Measurements from ENCODE around the gene BMAL1.
"Not testable (repeated sequence)": the region's sequence is repeated elsewhere in the genome, so short reads cannot be mapped to it uniquely, and the experiment has no call there.

BMAL1 gene

DNA sequence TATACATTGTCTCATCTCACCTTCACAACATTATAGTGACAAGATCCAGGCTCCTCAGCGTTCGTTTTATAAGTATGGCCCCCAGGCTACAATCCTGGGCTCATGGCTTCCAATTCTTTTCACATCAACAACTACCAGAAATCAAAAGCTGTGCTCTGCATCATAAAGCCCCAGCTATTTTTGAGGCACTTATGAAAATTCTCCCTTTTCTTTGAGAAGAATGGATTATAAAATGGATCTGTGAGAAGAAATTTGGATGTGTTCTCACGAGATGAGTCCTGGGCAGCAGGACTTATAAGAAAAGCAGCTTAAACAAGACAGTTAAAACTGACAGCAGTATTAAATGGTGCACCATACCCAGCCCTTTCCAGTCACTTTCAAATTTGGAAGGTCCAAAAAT, 105.2 kb downstream of the BMAL1 start:
- no peak for DNase-seq (ENCODE audit: low read depth in 3 of 3)

DNA sequence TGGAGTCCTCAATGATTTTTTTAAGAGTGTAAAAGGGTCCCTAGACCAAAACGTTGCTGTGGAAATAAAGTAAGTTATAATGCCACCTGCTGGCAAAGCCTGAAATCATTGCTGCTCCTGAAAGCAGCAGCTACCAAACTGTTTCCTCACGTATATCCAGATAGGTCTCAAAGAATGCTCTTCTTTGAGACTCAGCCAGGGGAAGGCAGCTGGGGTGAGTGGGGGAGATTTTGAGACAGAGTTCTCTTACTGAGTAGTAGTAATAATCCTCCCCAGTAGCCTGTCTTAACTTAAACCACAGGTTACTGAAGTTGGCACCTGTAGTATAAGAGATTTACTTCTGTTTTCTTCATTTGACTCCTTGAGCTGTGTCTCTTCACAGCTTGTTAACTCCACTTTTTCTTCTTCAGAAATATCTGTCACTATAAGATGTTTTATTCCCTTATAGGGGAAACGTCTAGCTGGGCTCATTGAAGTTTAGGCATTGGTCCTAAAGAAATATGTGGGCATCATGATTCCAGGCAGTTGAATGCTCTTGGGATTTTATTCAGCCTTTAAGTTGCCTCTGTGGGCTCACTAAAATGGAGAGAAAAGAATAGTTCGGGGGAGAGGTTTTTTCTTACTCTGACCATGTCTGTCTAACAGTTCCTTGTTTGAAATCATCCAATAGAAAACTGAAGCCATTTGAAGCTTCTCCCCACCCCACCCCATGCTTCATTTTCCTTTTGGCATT, 107.5 kb downstream of the BMAL1 start:
- DNase-seq (ENCODE audit: low read depth in 3 of 3): no peak

DNA sequence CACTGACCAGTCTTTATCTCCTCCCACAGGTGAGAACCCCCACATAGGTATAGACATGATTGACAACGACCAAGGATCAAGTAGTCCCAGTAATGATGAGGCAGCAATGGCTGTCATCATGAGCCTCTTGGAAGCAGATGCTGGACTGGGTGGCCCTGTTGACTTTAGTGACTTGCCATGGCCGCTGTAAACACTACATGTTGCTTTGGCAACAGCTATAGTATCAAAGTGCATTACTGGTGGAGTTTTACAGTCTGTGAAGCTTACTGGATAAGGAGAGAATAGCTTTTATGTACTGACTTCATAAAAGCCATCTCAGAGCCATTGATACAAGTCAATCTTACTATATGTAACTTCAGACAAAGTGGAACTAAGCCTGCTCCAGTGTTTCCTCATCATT, 109.0 kb downstream of the BMAL1 start:
- DNase-seq (ENCODE audit: low read depth in 3 of 3): no peak

DNA sequence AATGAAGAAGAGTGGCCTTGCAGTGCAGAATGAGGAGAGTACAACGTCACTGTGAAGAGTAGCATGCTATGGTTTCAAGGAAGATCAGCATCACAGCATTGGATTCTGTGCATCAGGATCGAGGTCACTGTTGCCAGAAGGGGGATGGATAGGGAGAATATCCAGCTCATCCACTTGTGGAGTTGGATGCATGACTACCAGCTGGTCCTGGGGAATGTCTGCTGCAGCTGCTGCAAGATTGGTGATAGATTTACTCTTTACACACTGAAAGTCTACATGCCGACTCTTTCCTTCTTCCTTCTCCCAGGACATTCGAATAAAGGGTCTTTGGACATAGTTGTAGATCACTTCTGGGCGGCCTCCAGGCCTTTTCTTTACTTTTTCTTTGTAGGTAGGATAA, 111.2 kb downstream of the BMAL1 start:
- DNase-seq (ENCODE audit: low read depth in 3 of 3): no peak

DNA sequence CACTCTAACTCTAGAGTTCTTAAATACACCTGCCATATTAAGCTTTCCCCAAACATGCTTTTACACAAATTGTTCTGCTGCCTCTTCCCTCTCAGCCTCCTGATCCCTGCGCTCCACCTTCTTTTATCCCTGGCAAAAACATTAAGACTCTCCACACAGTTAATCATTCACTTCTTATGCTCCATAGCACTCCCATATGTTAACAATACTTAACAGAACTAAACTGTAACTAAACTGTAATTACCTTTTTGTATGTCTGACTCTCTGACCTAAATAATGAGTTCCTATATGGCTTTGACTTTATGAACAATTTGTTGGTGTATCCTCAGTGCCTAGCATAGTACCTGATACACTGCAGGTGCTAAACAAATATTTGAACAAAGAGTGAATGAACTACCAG, 113.6 kb downstream of the BMAL1 start:
- no peak for DNase-seq (ENCODE audit: low read depth in 3 of 3)

- not testable (repeated sequence) for DNase-seq (ENCODE audit: low read depth in 3 of 3)
These were observed 120.7 kb downstream of the BMAL1 start for GRCh38 chr11:13398335-13398734.

DNA sequence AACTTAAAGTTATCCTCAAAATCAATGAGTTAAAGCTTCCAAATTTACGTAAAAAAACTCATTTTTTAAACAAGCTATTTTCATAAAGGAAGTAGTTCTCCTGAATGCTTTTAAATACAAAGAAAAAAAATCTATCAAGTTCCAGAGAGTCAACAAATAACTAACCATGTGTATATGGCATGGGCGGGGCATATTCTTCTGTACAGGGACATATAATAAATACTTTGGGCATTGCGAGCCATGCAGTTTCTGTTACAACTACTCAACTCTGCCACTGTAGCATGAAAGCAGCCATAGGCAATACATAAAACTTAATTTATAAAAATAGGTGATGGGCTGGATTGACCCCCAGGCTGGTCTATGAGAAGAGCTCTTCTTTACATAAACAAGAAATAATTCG, 127.6 kb downstream of the BMAL1 start:
- no peak for DNase-seq (ENCODE audit: low read depth in 3 of 3)

DNA sequence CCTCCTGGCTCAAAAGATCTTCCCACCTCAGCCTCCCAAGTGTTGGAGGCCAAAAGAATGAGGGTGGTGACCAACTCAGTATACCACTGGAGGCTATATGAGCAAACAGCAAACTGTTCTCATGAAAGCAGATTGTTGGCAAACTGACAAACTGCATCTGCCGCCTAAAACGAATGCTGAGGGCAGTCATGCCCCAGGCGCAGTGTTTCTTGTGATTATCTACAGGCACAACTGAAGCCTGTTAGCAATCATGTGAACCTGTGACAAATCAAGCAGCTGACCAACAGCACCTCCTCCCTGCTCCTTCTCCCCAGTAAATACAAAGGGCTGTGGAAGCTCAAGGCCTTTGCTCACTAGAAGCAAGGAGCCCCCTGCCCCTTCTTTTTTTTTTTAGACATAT, 137.6 kb downstream of the BMAL1 start:
- no peak for DNase-seq (ENCODE audit: low read depth in 3 of 3)

DNA sequence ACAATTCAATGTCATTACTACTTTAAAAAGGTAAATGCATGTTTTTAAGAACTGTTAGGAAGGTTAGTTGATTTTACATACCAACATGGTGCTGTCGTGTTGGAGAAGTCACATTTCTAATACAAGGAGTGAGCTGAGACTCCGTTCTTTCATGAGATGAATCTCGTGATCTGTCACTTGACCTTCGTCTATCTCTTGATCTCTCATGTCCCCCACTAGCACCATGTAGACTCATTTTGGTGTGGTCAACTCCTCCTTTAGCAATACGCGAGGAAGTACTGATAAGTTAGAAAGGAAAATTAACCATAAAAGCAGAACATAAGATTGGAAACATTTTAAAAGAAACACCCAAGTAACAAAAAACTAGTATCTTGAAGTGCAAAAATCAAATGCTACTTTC, 144.0 kb downstream of the BMAL1 start:
- no peak for DNase-seq (ENCODE audit: low read depth in 3 of 3)

DNA sequence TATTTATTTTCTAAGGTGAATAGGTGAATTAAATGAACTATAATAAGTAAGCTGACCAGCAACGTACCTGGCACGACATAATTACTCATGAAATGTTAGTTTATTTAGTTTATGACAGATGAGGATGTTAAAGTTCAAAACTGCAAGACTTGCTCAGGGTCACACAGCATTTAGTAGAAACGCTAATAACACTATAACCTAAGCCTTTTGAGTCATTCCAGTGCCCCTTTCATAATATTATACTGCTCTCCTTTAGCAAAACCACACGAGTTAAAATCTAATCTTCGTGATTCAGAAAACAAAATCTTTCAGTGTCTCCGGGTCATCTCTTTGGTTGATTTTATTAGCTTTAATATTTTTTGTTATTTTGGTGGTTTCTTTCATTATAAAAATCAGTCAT, 145.8 kb downstream of the BMAL1 start:
- DNase-seq (ENCODE audit: low read depth in 3 of 3): no peak

DNA sequence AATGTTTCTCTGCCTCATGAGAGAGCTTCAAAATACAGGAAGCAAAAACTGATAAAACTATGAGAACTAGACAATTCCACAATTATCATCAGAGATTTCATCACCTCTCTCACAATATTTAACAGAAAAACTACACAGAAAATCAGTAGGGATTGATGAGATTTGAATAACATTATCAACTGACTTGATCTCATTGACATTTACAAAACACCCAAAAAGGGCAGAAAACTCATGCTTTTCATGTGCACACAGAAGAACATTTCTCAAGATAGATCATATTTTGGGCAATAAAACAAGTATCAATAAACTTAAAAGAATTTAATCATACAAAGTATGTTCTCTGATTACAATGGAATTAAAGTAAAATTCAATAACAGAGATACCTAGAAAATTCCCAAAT, 149.8 kb downstream of the BMAL1 start:
- no peak for DNase-seq (ENCODE audit: low read depth in 3 of 3)

GRCh38 chr11:13429288-13429687, 151.7 kb downstream of the BMAL1 start:
- DNase-seq (ENCODE audit: low read depth in 3 of 3): no peak

DNA sequence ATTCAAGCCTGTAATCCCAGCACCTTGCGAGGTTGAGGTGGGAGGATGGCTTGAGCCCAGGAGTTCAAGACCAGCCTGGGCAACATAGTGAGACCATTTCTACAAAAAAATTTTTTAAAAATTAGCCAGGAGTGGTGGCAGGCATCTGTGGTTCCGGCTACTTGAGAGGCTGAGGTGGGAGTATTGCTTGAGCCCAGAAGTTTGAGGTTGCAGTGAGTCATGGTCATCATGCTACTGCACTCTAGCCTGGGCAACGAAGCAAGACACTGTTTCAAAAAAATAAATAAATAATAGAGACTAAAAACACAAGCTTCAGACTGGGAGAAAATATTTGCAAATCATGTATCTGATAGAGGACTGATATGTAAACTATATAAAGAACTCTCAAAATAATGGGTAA, 152.2 kb downstream of the BMAL1 start:
- no peak for DNase-seq (ENCODE audit: low read depth in 3 of 3)

GRCh38 chr11:13433437-13433836, 155.8 kb downstream of the BMAL1 start:
- DNase-seq (ENCODE audit: low read depth in 3 of 3): no peak

DNA sequence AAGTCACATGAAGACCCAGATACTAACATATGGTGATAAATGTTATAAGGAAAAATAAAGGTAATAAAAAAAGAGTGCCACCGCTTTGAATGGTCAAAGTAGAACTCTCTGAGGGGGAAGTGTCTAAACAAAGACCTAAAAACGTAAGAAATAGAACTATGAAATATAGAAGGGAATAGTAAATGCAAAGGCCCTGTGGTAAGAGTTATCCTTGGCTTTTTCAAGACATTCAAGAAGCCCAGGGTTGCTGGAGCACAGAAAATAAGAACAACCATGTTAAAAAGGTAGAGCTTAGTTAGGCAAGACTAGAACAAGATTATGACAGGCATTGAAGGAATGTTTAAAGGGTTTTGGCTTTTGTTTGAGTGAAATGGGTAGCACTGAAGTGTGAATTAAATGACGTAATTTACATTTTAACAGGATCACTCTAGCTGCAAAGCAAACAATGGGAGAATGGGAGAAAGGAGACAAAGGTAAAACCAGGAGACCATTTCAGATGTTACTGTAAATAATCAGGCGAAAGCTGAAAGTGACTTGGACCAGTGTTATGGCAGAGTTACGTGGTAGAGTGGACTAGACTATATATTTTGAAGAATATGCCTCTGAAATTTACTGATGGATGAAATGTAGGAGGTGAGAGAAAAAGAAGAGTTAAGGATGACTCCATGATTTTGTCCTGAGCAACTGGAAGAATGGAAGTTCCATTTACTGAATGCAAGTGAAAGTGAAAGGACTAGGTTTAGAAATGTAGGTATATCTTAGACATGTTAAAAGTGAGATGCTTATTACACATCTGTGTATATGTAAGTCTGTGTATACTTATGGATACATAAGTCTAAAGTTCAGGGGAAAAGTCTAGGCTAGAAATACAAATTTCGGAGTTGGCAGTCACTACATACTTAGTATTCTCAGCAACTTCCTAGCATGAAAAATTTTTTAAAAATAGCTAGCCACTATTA, 156.9 kb downstream of the BMAL1 start:
- no peak for DNase-seq (ENCODE audit: low read depth in 3 of 3)

DNA sequence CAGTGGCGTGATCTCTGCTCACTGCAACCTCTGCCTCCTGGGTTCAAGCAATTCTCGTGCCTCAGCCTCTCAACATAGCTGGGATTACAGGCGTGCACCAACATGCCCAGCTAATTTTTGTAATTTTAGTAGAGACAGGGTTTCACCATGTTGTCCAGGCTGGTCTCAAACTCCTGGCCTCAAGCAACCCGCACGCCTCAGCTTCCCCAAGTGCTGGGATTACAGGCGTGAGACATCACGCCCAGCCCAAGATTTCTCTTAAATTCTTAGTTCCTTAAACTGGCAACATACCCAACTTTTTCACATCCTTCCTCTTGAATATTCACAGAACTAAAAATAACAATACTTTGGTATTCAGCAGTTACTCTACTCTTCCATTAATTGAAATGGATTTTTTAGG, 159.2 kb downstream of the BMAL1 start:
- DNase-seq (ENCODE audit: low read depth in 3 of 3): not testable (repeated sequence)

Data from stimulated activated CD4-positive, alpha-beta T cell treated with anti-CD3 and anti-CD28 coated beads, TNF-alpha, amount 100 ng/mL, for 4 hours (primary cell).